ENCODE measurements around the gene LRRK1. TPM values are rescaled to one million over a fixed set of nuclear protein-coding genes. Genes with fewer than 3 reads are reported as not detected.

LRRK1 gene
- total and polyA plus RNA-seq, 2 of the 4 experiments (the other 2 are of a cell fraction), result 3.0 to 5.8 TPM

GRCh38 chr15:100909565-100909964 is 9.6 kb upstream of the LRRK1 start:
- WGBS, 2 experiments (ENCODE audit: extremely low coverage in 2 of 2, insufficient read length in 1 of 2), result no CpG with 5 or more reads among the region's 4 CpGs
- Histone ChIP-seq H2AK9ac (replicated peaks; ENCODE audit: low read depth, low read length, poor library complexity) (no peak overlapping the region), H3K27ac (ENCODE audit: insufficient read depth, low read length) (no peak overlapping the region), H4K5ac (ENCODE audit: low read depth, low read length) (no peak overlapping the region), H4K8ac (ENCODE audit: low read depth in 2 of 2, low read length in 2 of 2) (no peak overlapping the region), H4K91ac (ENCODE audit: insufficient read depth, low read depth, low read length) (no peak overlapping the region), H3K56ac (ENCODE audit: extremely low read depth, insufficient read depth, low read length) (no peak overlapping the region; the same call in 1 of the 2 replicates), H3K36me3 (ENCODE audit: control insufficient read depth, insufficient read depth, low read length) (no peaks in the 10 kb centered on the region), H2BK120ac (ENCODE audit: low read depth, low read length) (no peak overlapping the region), H3K14ac (replicated peaks; ENCODE audit: low read depth, low read length) (no peak overlapping the region), H2AK5ac (ENCODE audit: low read depth, low read length) (no peak overlapping the region), H3K9me3 (ENCODE audit: control insufficient read depth, insufficient read depth, low read length) (peaks cover 5% of the 10 kb centered on the region), H3K4me3 (ENCODE audit: insufficient read depth, low read depth, low read length) (no peak overlapping the region), H3K4me1 (ENCODE audit: control insufficient read depth, insufficient read depth, low read length) (no peaks in the 10 kb centered on the region), H2BK5ac (ENCODE audit: low read depth, low read length, poor library complexity, severe bottlenecking) (no peak overlapping the region), H3K9me1 (ENCODE audit: insufficient read depth, low read length) (no peaks in the 10 kb centered on the region), H2BK15ac (ENCODE audit: low read depth, low read length) (no peak overlapping the region), H3K18ac (ENCODE audit: low read depth, low read length) (no peak overlapping the region), H3K4me2 (ENCODE audit: low read depth, low read length) (no peak overlapping the region), H4K20me1 (ENCODE audit: insufficient read depth, low read length) (no peaks in the 10 kb centered on the region), H3K79me1 (ENCODE audit: low read depth in 1 of 2, low read length in 2 of 2) (no peaks in the 10 kb centered on the region), H3K23ac (ENCODE audit: low read depth, low read length) (no peak overlapping the region), H3K27me3 (ENCODE audit: control insufficient read depth, insufficient read depth, low read length) (0 out of 2 replicates have a peak, but pooled peaks cover 1% of the 10 kb centered on the region), H2AFZ (replicated peaks; ENCODE audit: low read length, poor library complexity) (no peak overlapping the region), H3K4ac (ENCODE audit: low read depth, low read length) (no peak overlapping the region), H2BK20ac (ENCODE audit: low read depth, low read length) (no peak overlapping the region), H3K9ac (ENCODE audit: low read depth, low read length) (no peak overlapping the region)
- dilution Hi-C loops (cut with HindIII; ENCODE audit: low sequenced_read_pairs, unreplicated experiment) (no loop called here), in situ Hi-C loops (cut with MboI; ENCODE audit: low sequenced_read_pairs) (loop anchor here (25.0 kb wide), 1 partner anchor 353 kb away; the partner anchor contains the start of gene CHSY1), intact Hi-C loops (cut with micrococcal nuclease) (no loop called here)
- ChIA-PET CTCF (no interaction called here), POLR2A (ENCODE audit: unreplicated experiment) (no interaction called here)
- ATAC-seq (ENCODE audit: low read depth) (no peak), DNase-seq (no peak)
- TF ChIP-seq BHLHE40 (IDR thresholded peaks at IDR 0.05; ENCODE audit: low read depth, low read length) (no peak), RAD21 (IDR thresholded peaks at IDR 0.05; ENCODE audit: low read length) (no peak), SMC3 (IDR thresholded peaks at IDR 0.05; ENCODE audit: low read depth, low read length) (no peak), MAFK (IDR thresholded peaks at IDR 0.05; ENCODE audit: low read depth, low read length) (no peak), NFE2L2 (IDR thresholded peaks at IDR 0.05; ENCODE audit: low read depth, low read length) (no peak), USF2 (IDR thresholded peaks at IDR 0.05; ENCODE audit: low read depth, low read length) (no peak), CTCF (conservative IDR thresholded peaks at IDR 0.05; ENCODE audit: low read depth, low read length) (no peak), CEBPB (IDR thresholded peaks at IDR 0.05; ENCODE audit: low read depth, low read length) (no peak), RFX5 (IDR thresholded peaks at IDR 0.05; ENCODE audit: low read depth, low read length) (no peak)
- BruUV-seq (replicated peaks), result no TSS peak
